OCI-LY7 (cell line): ENCODE measurements around the gene STK32C. TPM values are rescaled to one million over a fixed set of nuclear protein-coding genes. Genes with fewer than 3 reads are reported as not detected.

Experiments used
- BruUV-seq: library from RNA; stranded (reverse); fragments of 400-500 nt; replicated peaks from 2 replicates; lab custom pipeline; 2021; lab: Mats Ljungman, UMichigan
- CTCF ChIA-PET: fragments of 300-600 bp; sonication (Branson Sonifier 250); formaldehyde crosslinking; loops from one replicate; lab custom pipeline; 2022; ENCODE audit warnings: antibody characterized with exemption; ENCODE audit not compliant: unreplicated experiment; lab: Charles Lee
- POLR2A ChIA-PET: fragments of 300-600 bp; sonication (Branson Sonifier 250); formaldehyde crosslinking; loops from one replicate; lab custom pipeline; 2022; ENCODE audit warnings: antibody characterized with exemption; lab: Charles Lee
- DNase-seq: peaks from one replicate; pipeline ENCODE4 v3.0.0-alpha.2; 2015; ENCODE audit warnings: low spot score
- H2AFZ ChIP-seq: fragments of 200-600 bp; sonication (generic), shearing (Covaris generic); 2 replicates; pipeline ENCODE4 v1.6.1; 2014; ENCODE audit warnings: mild to moderate bottlenecking, antibody characterized with exemption, low read length, moderate library complexity
- H3K27ac ChIP-seq: fragments of 200-600 bp; sonication (generic); 2 replicates; pipeline ENCODE4 v1.5.1; 2014; ENCODE audit warnings: mixed run types, low read depth, mild to moderate bottlenecking, moderate library complexity, low read length, inconsistent platforms; ENCODE audit not compliant: poor library complexity, severe bottlenecking
- H3K36me3 ChIP-seq: fragments of 200-600 bp; sonication (generic); 2 replicates; pipeline ENCODE4 v1.6.1; 2014; ENCODE audit warnings: mild to moderate bottlenecking, antibody characterized with exemption, low read length, moderate library complexity, mixed read lengths; ENCODE audit not compliant: insufficient read depth
- H3K4me1 ChIP-seq: fragments of 200-600 bp; sonication (generic); 2 replicates; pipeline ENCODE4 v1.5.1; 2014; ENCODE audit warnings: mild to moderate bottlenecking, low read length; ENCODE audit not compliant: insufficient read depth, poor library complexity, severe bottlenecking
- H3K4me2 ChIP-seq: fragments of 200-600 bp; sonication (generic); 2 replicates; pipeline ENCODE4 v1.6.1; 2014; ENCODE audit warnings: mild to moderate bottlenecking, low read length
- H3K4me3 ChIP-seq: fragments of 200-600 bp; sonication (generic); 2 replicates; pipeline ENCODE4 v1.5.1; 2014; ENCODE audit warnings: mild to moderate bottlenecking, low read depth, low read length; ENCODE audit not compliant: poor library complexity, severe bottlenecking
- H3K79me2 ChIP-seq: fragments of 200-600 bp; sonication (generic); 2 replicates; pipeline ENCODE4 v1.6.1; 2016; ENCODE audit warnings: low read depth, mild to moderate bottlenecking, low read length, moderate library complexity, mixed read lengths; ENCODE audit not compliant: insufficient read depth
- H3K9me2 ChIP-seq: fragments of 200-600 bp; sonication (generic); 2 replicates; pipeline ENCODE4 v1.6.1; 2016; ENCODE audit warnings: mild to moderate bottlenecking, low read length, mixed read lengths; ENCODE audit not compliant: insufficient read depth
- H3K9me3 ChIP-seq: fragments of 200-600 bp; sonication (generic); 2 replicates; pipeline ENCODE4 v1.6.1; 2014; ENCODE audit warnings: mild to moderate bottlenecking, mixed run types, low read length, mixed read lengths
- H4K20me1 ChIP-seq: fragments of 200-600 bp; sonication (generic); 2 replicates; pipeline ENCODE4 v1.6.1; 2014; ENCODE audit warnings: mild to moderate bottlenecking, antibody characterized with exemption, low read length, moderate library complexity, mixed read lengths; ENCODE audit not compliant: insufficient read depth
- CTCF ChIP-seq: fragments of 200-600 bp; sonication (generic); conservative IDR thresholded peaks from 2 replicates; pipeline ENCODE4 v1.5.1; 2014; ENCODE audit warnings: mild to moderate bottlenecking, antibody characterized with exemption, low read length, moderate library complexity, mixed read lengths
- EZH2phosphoT487 ChIP-seq: fragments of 200-600 bp; sonication (generic); IDR thresholded peaks from 2 replicates; pipeline ENCODE4 v1.6.1; 2018; ENCODE audit warnings: low read depth, borderline replicate concordance, mild to moderate bottlenecking, mixed run types, antibody characterized with exemption, low read length, moderate library complexity, mixed read lengths
- intact Hi-C: fragments of 100-400 bp; cut with micrococcal nuclease; formaldehyde crosslinking; loops from one replicate; pipeline ENCODE4 v1.10.0; 2022; ENCODE audit not compliant: unreplicated experiment
- total RNA-seq, 2 experiments: library from RNA; depleted of rRNA in 1 of 2; stranded (reverse); fragments of >200 nt in 1 of 2; shearing (Covaris generic) in 1 of 2; gene quantifications; 2 replicates each; pipeline ENCODE4 v1.2.3, GENCODE V29; 2014 to 2022

STK32C gene
- total RNA-seq, 2 experiments from 2014 or later: 13.1 to 30.4 TPM

- Histone ChIP-seq H3K4me2 (no peak overlapping the region), H4K20me1 (no peaks in the 10 kb centered on the region), H3K27ac (no peak overlapping the region), H3K4me1 (no peaks in the 10 kb centered on the region), H2AFZ (no peak overlapping the region), H3K9me2 (no peaks in the 10 kb centered on the region), H3K79me2 (no peaks in the 10 kb centered on the region), H3K9me3 (no peaks in the 10 kb centered on the region), H3K36me3 (no peaks in the 10 kb centered on the region), H3K4me3 (no peak overlapping the region)
- TF ChIP-seq CTCF (no peak), EZH2phosphoT487 (no peak)
- ChIA-PET CTCF (no interaction called here), POLR2A (interaction anchor here (0.6 kb wide), 1 partner anchor 207 kb away, joined by 5 read pairs; no protein-coding TSS in a partner anchor)
- intact Hi-C loops: no loop called here
- no TSS peak for BruUV-seq
- no peak for DNase-seq
Measured at GRCh38 chr10:132306864-132307751, 642 bp downstream of the STK32C start.

GRCh38 chr10:132306343-132306685 lies 1.4 kb downstream of the STK32C start:
- no peaks in the 10 kb centered on the region for H4K20me1 ChIP-seq
- no peaks in the 10 kb centered on the region for H3K9me3 ChIP-seq
- no peaks in the 10 kb centered on the region for H3K36me3 ChIP-seq
- intact Hi-C loops: no loop called here
- no peaks in the 10 kb centered on the region for H3K4me1 ChIP-seq
- no peak for DNase-seq
- H3K9me2 ChIP-seq: no peaks in the 10 kb centered on the region
- H3K4me2 ChIP-seq: no peak overlapping the region
- no peak overlapping the region for H2AFZ ChIP-seq
- ChIA-PET CTCF (no interaction called here), POLR2A (no interaction called here)
- no TSS peak for BruUV-seq
- H3K79me2 ChIP-seq: no peaks in the 10 kb centered on the region
- no peak overlapping the region for H3K4me3 ChIP-seq
- H3K27ac ChIP-seq: no peak overlapping the region
- TF ChIP-seq CTCF (no peak), EZH2phosphoT487 (no peak)

GRCh38 chr10:132305654-132306342 lies 2.0 kb downstream of the STK32C start:
- TF ChIP-seq CTCF (no peak), EZH2phosphoT487 (no peak)
- Histone ChIP-seq H3K79me2 (no peaks in the 10 kb centered on the region), H3K4me3 (no peak overlapping the region), H3K9me3 (no peaks in the 10 kb centered on the region), H3K4me1 (no peaks in the 10 kb centered on the region), H3K27ac (no peak overlapping the region), H3K9me2 (no peaks in the 10 kb centered on the region), H4K20me1 (no peaks in the 10 kb centered on the region), H2AFZ (no peak overlapping the region), H3K36me3 (no peaks in the 10 kb centered on the region), H3K4me2 (no peak overlapping the region)
- intact Hi-C loops: no loop called here
- POLR2A ChIA-PET: no interaction called here
- no peak for DNase-seq
- BruUV-seq: no TSS peak
- CTCF ChIA-PET: no interaction called here
